CD4-positive, alpha-beta T cell treated with Interleukin-17A for 1 hour (primary cell): ENCODE measurements around the gene CNNM2.
"Not testable (repeated sequence)": the region's sequence is repeated elsewhere in the genome, so short reads cannot be mapped to it uniquely, and the experiment has no call there.

Experiments used
- DNase-seq: peaks from one replicate; pipeline ENCODE4 v3.0.0-alpha.2; 2020

The CNNM2 gene

GRCh38 chr10:102970562-102971340, 52.7 kb downstream of the CNNM2 start:
- DNase-seq = no peak

GRCh38 chr10:102975483-102976379, 57.6 kb downstream of the CNNM2 start:
- no peak for DNase-seq

GRCh38 chr10:102976380-102976726, 58.3 kb downstream of the CNNM2 start:
- not testable (repeated sequence) for DNase-seq

GRCh38 chr10:102982296-102982695, 64.2 kb downstream of the CNNM2 start:
- DNase-seq = no peak

GRCh38 chr10:102984086-102984485, 66.0 kb downstream of the CNNM2 start:
- DNase-seq = no peak

DNA sequence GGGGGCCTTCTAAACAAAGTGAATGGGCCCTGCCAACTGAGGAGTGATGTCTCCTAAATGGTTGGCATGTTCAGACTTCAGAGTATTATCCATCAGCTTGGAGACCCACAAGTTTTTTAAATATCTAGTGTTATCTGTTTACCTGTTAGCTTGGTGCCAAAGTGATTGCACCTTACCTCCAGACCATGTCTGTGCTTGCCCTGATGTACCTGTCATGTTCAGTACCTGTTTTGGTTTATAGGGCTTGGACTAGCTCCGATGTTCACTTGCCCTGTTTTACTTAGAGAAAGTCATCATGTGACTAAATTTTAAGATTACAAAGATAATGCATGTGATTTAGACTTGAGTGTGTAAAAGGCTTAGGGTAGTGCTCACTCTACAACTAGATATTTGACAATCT, 67.7 kb downstream of the CNNM2 start:
- no peak for DNase-seq

- DNase-seq = no peak
Observed at GRCh38 chr10:102988404-102989314, 70.6 kb downstream of the CNNM2 start.

- no peak for DNase-seq
Observed at GRCh38 chr10:102994531-102995295, 76.6 kb downstream of the CNNM2 start.

GRCh38 chr10:102996876-102997275, 78.8 kb downstream of the CNNM2 start:
- no peak for DNase-seq

GRCh38 chr10:102997998-102998397, 79.9 kb downstream of the CNNM2 start:
- no peak for DNase-seq

DNA sequence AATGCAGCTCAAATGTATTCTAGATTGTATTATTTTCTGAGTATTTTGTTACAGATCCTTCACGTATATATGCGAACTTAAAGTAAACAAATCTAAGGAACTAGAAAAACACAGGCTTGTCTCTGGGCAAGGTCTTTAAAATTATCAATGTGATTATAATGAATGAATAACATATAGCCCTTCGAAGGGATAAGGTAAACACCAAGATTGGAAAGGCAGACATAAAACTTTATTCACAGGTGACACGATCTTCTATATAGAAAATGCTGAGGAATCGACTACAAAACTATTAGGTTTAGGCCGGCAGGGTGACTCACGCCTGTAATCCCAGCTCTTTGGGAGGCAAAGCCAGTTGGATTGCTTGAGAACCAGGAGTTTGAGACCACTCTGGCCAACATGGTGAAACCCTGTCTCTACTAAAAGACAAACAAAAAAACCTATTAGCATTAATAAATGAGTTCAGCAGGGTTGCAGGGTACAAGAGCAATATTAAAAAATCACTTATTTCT, 80.4 kb downstream of the CNNM2 start:
- DNase-seq = no peak

DNA sequence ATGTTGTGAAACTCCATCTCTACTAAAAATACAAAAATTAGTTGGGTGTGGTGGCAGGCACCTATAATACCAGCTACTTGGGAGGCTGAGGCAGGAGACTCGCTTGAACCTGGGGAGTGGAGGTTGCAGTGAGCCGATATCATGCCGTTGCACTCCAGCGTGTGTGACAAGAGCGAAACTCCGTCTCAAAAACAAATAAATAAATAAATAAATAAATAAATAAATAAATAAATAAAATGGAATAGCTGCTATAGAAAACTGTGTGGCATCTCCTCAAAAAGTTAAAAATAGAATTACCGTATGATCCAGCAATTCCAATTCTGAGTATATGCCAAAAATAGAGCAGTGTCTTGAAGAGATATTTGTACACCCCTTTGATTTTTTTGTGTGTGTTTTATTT, 82.0 kb downstream of the CNNM2 start:
- DNase-seq = not testable (repeated sequence)

- no peak for DNase-seq
Observed at GRCh38 chr10:103007017-103007416, 88.9 kb downstream of the CNNM2 start.

GRCh38 chr10:103013416-103013815, 95.3 kb downstream of the CNNM2 start:
- DNase-seq = no peak

- DNase-seq = no peak
Observed at GRCh38 chr10:103019425-103019824, 101.3 kb downstream of the CNNM2 start.

DNA sequence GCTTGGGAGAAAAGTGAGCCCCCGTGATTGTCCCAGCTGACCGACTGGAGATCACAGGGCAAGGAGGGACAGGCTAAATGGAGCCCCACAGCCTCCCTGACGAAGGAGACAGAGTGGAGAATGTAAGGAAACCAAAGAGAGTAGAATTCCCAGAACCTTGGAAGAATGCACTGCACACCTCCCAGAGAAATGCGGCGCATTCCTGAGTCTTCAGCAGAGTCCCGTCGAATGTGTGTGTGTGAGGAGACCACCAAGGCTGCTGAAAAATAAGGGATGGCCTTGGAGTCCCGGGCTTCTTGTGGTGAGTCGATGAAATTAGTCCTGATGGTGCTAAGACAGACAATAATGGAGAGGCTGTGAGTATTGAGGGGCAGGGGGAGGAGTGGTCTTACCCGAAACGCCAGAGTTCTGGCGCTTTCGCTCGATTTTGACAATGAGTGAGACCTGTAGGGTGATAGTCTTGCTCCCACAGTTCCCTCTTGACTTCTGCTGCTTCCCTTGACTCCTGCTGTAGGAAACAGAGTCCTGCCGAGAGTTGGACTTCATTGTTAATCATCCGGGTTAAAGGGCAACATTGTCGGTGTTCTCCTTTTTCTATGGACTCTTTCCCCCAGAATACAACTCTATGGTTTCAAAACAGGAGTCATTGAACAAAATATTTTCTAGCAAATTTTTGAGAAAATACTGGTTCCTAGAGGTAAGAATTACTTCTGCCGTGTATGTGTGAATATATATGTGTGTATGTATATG, 103.2 kb downstream of the CNNM2 start:
- DNase-seq = no peak

DNA sequence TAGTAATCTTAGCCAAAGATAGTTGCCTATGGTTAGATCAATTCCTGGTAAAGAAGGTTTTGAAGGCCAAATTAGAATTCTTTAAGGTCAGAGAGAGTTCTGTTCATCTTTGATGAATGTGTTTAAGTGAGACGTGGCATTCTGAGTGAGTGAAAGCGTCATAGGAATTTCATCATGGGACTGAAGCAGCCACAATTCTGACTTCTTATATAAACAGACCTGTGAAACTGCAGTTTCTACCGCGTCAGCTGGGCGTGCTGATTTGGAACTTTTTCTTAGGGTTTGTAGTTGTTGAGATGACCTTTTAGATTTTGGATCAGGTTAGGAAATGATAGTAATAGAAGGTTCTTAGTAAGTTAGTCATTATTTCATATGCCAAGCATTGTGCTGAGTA, 103.8 kb downstream of the CNNM2 start:
- no peak for DNase-seq

DNA sequence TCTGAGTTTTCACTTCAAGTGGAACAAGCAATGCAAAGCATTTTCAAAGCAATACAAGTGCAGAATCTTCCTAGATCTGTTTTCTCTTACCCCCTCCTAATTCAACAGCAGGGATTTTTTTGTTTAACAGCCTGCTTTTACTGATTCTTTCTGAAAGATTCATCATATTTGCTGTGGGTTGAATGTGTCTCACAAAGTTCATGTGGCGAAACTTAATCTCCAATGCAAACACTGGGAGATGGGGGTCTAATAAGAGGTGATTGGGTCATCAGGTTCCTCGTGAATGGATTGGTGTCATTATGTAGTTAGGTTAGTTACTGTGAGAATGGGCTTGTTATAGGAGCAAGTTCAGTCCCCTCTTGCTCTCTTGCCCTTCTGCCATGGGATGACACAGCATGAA, 107.6 kb downstream of the CNNM2 start:
- no peak for DNase-seq

DNA sequence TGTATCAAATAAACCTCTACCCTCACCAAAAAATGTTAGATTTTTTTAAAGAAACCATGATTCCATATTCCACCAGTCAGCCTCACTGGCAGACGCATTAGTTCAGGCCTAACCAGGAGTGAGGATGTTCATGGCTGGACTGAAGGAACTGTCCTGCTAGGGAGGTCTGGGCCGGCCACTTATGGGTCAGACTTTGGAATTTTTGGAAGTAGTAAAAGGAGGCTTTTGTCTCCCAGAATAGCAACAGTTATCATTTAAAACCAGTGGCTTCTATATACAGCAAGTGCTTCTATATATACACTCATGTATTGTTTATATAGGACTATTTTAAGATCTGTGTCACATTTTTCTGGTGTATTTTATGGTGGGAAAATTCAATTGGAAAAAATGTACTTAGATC, 120.5 kb downstream of the CNNM2 start:
- no peak for DNase-seq

DNA sequence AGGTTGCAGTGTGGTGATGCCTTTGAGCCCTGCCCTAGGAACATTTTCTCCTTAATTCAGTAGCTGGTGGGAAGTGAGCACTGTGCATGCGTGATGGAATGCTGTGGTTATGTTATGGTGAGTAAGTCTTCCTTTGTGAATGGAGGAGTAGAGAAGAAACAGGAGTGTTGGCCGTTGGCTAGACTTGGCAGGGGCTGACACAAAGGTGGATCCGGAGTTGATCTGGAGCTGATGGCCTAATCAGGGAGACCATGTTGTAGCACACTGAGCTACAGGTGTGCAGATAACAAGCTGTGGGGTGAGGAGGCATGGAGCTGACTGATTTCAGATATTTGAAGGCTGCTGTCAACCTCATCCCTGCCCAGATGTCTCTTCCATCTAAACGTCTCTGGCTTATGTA, 122.3 kb downstream of the CNNM2 start:
- no peak for DNase-seq

- DNase-seq = no peak
Observed at GRCh38 chr10:103041391-103041790, 123.3 kb downstream of the CNNM2 start.
